G401.6 (cell line): ENCODE results near the gene MIA.
"Not testable (repeated sequence)": the region's sequence is repeated elsewhere in the genome, so short reads cannot be mapped to it uniquely, and the experiment has no call there.

Source experiments
- FAIRE-seq: peaks from 2 replicates; lab custom pipeline; 2012; peaks lifted over from hg19 to GRCh38; lab: Jason Lieb, UNC

The MIA gene

GRCh38 chr19:40781140-40781539 is 5.8 kb downstream of the MIA start:
- FAIRE-seq, result no peak

GRCh38 chr19:40783711-40784110 is 8.4 kb downstream of the MIA start:
- FAIRE-seq, result no peak

DNA sequence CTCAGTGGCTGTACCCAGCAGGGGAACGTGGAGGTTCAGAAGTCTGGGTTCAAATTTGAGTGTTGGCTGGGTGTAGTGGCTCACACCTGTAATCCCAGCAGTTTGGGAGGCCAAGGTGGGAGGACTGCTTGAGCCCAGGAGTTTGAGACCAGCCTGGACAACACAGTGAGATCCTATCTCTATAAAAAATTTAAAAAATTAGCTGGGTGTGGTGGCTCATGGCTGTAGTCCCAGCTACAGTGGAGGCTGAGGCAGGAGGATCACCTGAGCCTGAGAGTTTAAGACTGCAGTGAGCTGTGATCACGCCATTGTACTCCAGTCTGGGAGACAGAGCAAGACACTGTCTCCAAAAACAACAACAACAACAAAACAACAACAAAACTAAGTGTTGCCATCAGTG is 8.8 kb downstream of the MIA start:
- FAIRE-seq, result not testable (repeated sequence)

- FAIRE-seq, result no peak
Observed at GRCh38 chr19:40785526-40785925, 10.2 kb downstream of the MIA start.

DNA sequence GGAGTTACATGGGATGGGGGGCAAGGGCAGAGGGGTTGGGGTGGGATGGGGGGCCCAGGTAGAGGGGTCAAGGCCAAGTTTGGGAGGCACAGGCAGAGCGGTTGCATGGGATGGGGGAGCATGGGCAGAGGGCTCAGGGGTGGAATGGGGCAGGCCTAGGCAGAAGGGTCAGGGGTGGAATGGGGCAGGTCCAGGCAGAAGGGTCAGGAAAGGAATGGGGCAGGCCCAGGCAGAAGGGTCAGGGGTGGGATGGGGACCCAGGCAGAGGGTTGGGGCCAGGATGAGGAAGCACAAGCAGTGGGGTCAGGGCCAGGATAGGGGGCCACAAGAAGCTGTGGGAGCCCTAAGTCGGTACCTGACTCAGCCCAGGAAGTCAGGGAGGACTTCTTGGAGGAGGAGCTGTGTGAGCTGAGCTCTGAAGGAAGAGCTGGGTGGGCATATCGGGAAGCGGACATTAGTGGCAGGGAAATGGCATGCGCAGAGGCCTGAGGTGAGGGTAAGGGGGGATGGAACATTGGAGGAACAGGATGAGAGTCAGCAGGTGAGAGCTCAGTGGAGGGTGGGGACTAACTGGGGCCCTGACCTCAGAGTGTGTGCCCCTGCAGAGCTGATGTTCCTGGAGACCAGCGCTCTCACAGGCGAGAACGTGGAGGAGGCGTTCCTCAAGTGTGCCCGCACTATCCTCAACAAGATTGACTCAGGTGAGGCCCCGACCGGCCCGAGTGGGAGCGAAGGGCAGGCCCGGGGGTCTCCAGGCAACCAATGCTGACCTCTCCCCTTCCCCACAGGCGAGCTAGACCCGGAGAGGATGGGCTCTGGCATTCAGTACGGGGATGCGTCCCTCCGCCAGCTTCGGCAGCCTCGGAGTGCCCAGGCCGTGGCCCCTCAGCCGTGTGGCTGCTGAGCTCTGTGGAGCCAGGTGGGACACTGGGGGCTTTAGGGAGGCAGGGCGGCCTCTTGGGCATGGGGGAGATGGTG is 11.0 kb downstream of the MIA start:
- no peak for FAIRE-seq

- no peak for FAIRE-seq
Observed at GRCh38 chr19:40791349-40791748, 16.0 kb downstream of the MIA start.

DNA sequence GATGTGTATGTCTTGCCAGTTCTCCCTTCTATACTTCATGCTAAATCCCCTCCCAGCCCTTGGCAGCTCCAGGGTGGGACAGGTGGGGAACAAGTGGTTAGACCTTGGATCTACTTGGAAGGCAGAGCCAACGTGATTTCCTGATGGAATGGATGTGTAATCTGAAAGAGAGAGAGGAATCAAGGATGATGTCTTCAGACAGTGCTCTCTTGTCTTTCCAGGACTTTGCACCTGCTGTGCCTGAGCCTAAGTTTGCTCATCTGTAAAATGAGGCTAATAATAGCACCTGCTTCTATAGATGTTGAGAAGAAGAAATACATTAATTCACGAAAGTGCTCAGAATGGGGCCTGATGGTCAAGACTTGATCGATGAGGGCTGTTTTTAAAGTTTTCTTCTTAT is 16.7 kb downstream of the MIA start:
- FAIRE-seq, result no peak

DNA sequence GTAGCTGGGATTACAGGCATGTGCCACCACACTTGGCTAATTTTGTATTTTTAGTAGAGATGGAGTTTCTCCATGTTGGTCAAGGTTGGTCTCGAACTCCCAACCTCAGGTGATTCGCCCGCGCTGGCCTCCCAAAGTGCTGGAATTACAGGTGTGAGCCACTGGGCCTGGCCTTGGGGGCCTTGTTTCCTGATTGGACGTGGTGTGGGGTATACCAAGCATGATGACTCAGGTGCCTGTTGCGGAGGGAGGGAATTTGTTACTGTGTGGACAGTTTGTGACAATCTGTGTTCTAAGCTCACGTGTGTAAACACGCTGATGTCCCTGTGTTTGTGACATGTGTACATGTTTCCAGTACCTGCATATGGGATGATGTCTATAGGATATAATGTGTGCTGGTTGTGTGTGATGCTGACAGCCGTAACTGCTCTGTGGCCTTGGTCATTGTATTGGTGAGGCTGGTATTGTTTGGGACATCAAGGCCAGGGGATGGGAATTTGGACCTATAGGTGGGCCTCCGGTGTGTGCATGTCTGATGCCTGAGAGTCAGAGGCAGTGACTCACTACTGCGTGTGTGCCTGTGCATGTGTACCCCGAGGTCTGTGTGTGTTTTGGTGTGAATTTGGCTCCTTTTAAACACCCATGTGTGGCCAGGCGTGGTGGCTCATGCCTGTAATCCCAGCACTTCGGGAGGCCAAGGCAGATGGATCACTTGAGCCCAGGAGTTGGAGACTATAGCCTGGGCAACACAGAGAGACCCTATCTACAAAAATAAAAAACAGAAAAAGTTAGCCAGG is 22.0 kb downstream of the MIA start:
- no peak for FAIRE-seq

DNA sequence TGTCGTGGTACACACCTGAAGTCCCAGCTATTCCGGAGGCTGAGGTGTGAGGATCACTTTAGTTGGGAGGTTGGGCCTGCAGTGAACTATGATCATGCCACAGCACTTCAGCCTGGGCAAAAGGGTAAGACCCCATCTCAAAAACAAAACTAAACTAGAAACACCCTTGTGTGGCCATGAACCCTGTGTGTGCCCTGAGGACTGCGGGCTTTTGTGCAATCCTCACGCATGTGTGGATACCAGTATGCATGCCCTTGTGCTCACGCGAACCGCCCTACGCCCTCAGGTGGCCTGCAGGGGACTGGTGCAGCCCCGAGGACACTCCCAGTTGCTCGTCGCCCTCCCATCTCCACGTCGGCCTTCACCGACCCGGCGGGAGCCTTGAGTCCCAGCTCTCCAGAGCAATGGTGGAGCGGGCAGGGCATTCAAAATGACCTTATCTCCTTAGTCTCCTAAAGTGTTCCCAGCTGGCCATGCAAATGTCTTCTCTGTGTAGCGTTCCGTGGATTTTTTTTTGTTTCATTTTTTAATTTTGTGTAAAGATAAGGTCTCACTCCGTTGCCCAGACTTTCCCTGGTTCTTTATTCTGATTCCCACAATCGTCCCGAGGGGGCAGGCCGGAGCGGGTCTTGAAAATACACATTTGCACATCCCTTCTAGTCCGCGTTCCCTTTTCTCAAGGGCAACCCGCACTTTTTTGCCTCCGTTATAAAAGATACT is 22.8 kb downstream of the MIA start:
- FAIRE-seq, result no peak

DNA sequence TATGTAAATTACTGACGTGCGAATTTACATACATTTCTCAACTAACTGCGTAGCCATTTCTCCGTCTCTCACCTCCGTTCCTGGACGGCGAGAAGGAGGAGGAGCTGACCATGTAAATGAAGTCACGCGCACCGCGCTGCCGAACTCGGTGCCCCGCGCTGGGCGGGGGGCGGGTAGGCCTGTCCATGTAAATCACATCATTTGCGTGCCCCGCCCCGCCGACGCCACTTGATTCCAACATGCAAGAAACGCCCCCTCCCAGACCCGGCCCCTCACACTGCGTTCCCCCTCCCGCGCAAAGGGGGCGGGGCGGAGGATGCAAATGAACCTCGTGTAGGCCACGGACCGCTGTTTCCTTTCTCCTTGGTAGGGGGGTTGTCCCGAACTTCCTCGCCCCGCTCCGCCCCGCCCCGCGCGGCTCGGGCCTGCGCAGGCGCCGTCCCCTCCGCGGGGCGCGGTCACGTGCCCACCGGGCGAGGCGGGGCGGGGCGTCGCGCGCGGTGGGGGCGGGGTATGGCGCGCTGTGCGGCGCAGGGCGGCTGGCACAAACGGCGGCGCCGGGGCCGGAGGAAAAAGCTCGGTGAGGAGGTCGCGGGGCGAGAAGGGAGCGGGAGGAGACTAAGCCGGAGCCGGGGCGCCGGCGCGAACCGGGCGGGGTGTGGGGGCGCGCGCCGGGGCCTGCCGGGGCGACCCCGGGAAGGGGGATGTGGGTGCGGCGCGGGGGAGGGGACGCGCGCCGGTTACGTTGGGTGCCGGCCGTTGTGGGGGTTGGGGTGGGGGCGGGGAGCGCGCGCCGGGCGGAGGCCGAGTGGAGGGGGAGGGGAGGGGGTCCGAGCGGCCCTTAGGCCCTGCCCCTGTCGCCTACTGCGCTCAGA is 23.6 kb downstream of the MIA start, which contains the start of gene EGLN2:
Gene EGLN2, plus strand, starts transcription at position 509 of the 875 bp plus-strand sequence. CDS start 1,382 bp downstream, outside the sequence.
- peak; percentile 98 for FAIRE-seq

DNA sequence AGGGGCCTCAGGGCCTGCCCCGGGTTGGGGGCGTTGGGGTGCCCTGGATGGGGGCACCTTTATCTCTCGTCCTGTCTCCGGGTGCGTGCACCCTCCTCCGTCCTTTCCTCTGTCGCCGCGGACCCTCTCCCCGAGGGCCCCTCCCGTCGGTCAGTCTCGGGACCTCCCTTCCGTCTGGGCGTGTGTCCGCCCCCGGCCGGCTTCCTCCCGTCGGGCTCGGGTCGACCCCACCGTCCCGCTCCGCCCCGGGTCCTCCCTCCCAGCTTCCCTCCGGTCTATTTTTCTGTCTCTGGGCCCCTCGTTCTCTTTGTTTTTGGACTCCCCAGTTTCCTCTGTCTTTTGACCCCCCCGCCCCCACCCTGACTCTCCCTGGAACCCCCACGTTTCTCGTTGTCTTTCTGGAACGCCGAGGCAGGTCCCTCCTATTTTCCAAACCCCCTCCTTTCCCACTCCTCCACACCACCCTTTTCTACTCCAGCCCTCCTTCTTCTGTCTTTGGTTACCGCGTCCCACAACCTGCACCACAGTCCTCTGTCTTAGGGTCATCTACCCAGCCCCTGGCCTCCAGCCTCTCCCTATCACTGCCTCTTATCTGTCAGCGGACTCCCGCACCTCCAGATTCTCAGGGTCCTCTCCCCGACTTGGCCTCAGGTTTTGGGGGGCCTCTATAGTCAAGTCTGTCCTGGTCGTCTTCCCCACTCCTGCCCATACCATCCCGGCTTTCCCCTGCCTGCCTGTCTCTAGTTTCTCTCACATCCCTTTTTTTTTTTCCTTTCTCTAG is 24.4 kb downstream of the MIA start:
- no peak for FAIRE-seq

- no peak for FAIRE-seq
Observed at GRCh38 chr19:40800339-40800996, 25.1 kb downstream of the MIA start.

- FAIRE-seq, result no peak
Observed at GRCh38 chr19:40800997-40801377, 25.7 kb downstream of the MIA start.

DNA sequence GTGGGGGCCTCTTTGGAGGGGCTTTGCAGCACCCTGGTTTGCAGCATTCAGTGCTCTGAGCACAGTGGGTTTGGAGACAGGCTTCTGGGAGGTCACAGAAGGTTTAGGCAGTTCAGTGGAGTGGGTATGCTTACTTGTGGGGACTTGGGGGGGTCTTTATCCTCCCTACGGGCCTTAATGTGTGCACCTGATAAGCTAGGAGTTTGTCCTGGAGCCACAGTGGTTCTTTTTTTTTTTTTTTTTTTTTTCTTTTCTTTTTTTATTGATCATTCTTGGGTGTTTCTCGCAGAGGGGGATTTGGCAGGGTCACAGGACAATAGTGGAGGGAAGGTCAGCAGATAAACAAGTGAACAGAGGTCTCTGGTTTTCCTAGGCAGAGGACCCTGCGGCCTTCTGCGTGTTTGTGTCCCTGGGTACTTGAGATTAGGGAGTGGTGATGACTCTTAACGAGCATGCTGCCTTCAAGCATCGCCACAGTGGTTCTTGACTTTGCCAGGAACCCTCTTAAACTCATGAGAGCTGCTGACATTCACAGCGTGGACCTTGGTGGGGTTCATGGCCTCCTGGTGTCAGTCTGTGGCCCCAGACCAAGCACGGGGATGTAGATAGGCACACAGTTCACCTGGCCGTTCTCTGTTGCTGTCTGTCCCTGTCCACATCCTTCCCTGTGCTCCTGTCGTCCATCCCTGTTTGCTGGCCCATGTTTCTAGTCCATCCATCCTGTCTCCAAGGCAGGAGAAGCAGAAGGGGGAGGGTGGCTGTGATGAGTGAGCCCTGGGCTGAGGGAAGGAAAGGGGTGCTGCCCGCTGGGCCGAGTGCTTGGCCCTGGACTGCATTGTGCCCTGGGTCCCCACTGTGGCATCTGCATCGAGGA is 26.3 kb downstream of the MIA start:
- FAIRE-seq, result no peak

- FAIRE-seq, result no peak
Observed at GRCh38 chr19:40802300-40803169, 27.2 kb downstream of the MIA start.

- no peak for FAIRE-seq
Observed at GRCh38 chr19:40803170-40803856, 28.0 kb downstream of the MIA start.
